Sigmoid colon (tissue), 7 donors: ENCODE results near the gene RANBP1. TPM values are rescaled to one million over a fixed set of nuclear protein-coding genes. Genes with fewer than 3 reads are reported as not detected.

Experiments used
- DNase-seq: peaks from one replicate; pipeline ENCODE4 v3.0.0-alpha.2; 2019
- H3K27ac ChIP-seq, 4 donors: fragments of 200-600 bp; sonication (generic); one replicate each; pipeline ENCODE4 v1.5.1; 2016 to 2019; ENCODE audit warnings: mild to moderate bottlenecking in 1 of 4
- H3K27me3 ChIP-seq, 3 donors: fragments of 200-600 bp; sonication (generic); one replicate each; pipeline ENCODE4 v1.5.1; 2019; ENCODE audit warnings: mild to moderate bottlenecking in 1 of 3
- H3K36me3 ChIP-seq, 4 donors: fragments of 200-600 bp; sonication (generic); one replicate each; pipeline ENCODE4 v1.5.1; 2016 to 2019
- H3K4me1 ChIP-seq, 4 donors: fragments of 200-600 bp; sonication (generic); one replicate each; pipeline ENCODE4 v1.5.1; 2017 to 2019
- H3K4me3 ChIP-seq, 4 donors: fragments of 200-600 bp; sonication (generic); one replicate each; pipeline ENCODE4 v1.5.1; 2017 to 2019; ENCODE audit warnings: mild to moderate bottlenecking in 2 of 4, moderate library complexity in 1 of 4
- H3K9me3 ChIP-seq, 4 donors: fragments of 200-600 bp in 3 of 4; sonication (generic) in 3 of 4; one replicate each; pipeline versions ENCODE4 v1.5.1 to v1.6.1; 2013 to 2019
- CTCF ChIP-seq, 4 experiments: fragments of 450-650 bp in 3 of 4; fragments of 200-600 bp in 1 of 4; IDR thresholded peaks; one replicate each; pipeline ENCODE4 v1.5.1; 2016 to 2019; ENCODE audit warnings: antibody characterized with exemption in 4 of 4, mild to moderate bottlenecking in 3 of 4, moderate library complexity in 2 of 4
- EP300 ChIP-seq, 4 donors: sonication (generic); formaldehyde crosslinking; IDR thresholded peaks; one replicate each; pipeline ENCODE4 v1.6.1; 2017; ENCODE audit warnings: antibody characterized with exemption in 4 of 4
- POLR2A ChIP-seq, 2 donors: fragments of 450-650 bp; IDR thresholded peaks; one replicate each; pipeline ENCODE4 v1.6.1; 2016; ENCODE audit warnings: antibody characterized with exemption in 2 of 2, mild to moderate bottlenecking in 2 of 2, moderate library complexity in 2 of 2
- POLR2AphosphoS5 ChIP-seq, 4 donors: sonication (generic); formaldehyde crosslinking; IDR thresholded peaks; one replicate each; pipeline ENCODE4 v1.6.1; 2017; ENCODE audit warnings: antibody characterized with exemption in 4 of 4
- WGBS, 2 donors: extraction: QIAGEN DNeasy Blood & Tissue Kit; methylation state at CpG; one replicate each; pipeline ENCODE4 v1.1.7; 2013; 5-methylcytosine and 5-hydroxymethylcytosine counted together
- intact Hi-C: fragments of 100-400 bp; cut with DNase I; formaldehyde crosslinking; loops from one replicate; pipeline ENCODE4 v1.15.1; 2023
- polyA plus RNA-seq, 3 donors: library from polyadenylated mRNA; stranded (reverse); fragments of 200-250 nt; gene quantifications; one replicate each; pipeline ENCODE4 v1.2.3, GENCODE V29; 2013
- total RNA-seq, 4 donors: library from RNA; depleted of rRNA; stranded (reverse); fragments of >200 nt; gene quantifications; one replicate each; pipeline ENCODE4 v1.1.0, GENCODE V29; 2016
- donor health status: healthy with polysubstance abuse.
- donor health status: Bipolar disorder and iron deficiency.
- donor health status: healthy.

The RANBP1 gene
- total and polyA plus RNA-seq, 7 donors: 67.9 to 194 (median 154) TPM

GRCh38 chr22:20148414-20148813 is 32.5 kb downstream of the RANBP1 start:
- Histone ChIP-seq H3K36me3 (peaks cover 0 to 16% (median 0%) of the 10 kb centered on the region in 4 donors), H3K4me3 (no peak overlapping the region), H3K27me3 (no peaks in the 10 kb centered on the region), H3K27ac (no peak overlapping the region), H3K4me1 (no peaks in the 10 kb centered on the region), H3K9me3 (no peaks in the 10 kb centered on the region)
- DNase-seq: no peak
- intact Hi-C loops: no loop called here
- TF ChIP-seq POLR2A (IDR thresholded peaks at IDR 0.05): no peak
- TF ChIP-seq EP300 (IDR thresholded peaks at IDR 0.05): no peak
- 89 to 91% methylated on average over 18 of the region's 18 CpGs for WGBS, 2 donors

- peaks cover 0 to 5% (median 4%) of the 10 kb centered on the region in 3 donors for H3K27me3 ChIP-seq
- 52 to 63% methylated on average over 32 of the region's 32 CpGs for WGBS, 2 donors
- DNase-seq: no peak
- intact Hi-C loops: no loop called here
- no peaks in the 10 kb centered on the region for H3K9me3 ChIP-seq
- H3K4me1 ChIP-seq: no peaks in the 10 kb centered on the region
- H3K36me3 ChIP-seq: peaks cover 0 to 7% (median 0%) of the 10 kb centered on the region in 4 donors
- H3K27ac ChIP-seq: no peak overlapping the region
- TF ChIP-seq EP300 (IDR thresholded peaks at IDR 0.05) (no peak), CTCF (IDR thresholded peaks at IDR 0.05) (no peak), POLR2AphosphoS5 (IDR thresholded peaks at IDR 0.05) (no peak), POLR2A (IDR thresholded peaks at IDR 0.05) (no peak)
- no peak overlapping the region for H3K4me3 ChIP-seq
These were observed 33.6 kb downstream of the RANBP1 start for GRCh38 chr22:20149257-20150250.

GRCh38 chr22:20150381-20151275 is 34.7 kb downstream of the RANBP1 start, which contains the start of gene CCDC188:
CCDC188 (minus strand) TSS chr22:20151055; CDS start chr22:20150986, 69 bp downstream.
- Histone ChIP-seq H3K27me3 (peaks cover 0 to 16% (median 14%) of the 10 kb centered on the region in 3 donors), H3K9me3 (no peaks in the 10 kb centered on the region), H3K4me1 (no peaks in the 10 kb centered on the region), H3K27ac (no peak within 1 kb of the TSS), H3K36me3 (peaks cover 0 to 2% (median 0%) of the 10 kb centered on the region in 4 donors), H3K4me3 (no peak within 1 kb of the TSS)
- TF ChIP-seq POLR2AphosphoS5 (IDR thresholded peaks at IDR 0.05) (no peak), CTCF (IDR thresholded peaks at IDR 0.05) (no peak), POLR2A (IDR thresholded peaks at IDR 0.05) (no peak), EP300 (IDR thresholded peaks at IDR 0.05) (no peak)
- intact Hi-C loops: no loop called here
- DNase-seq: no peak
- 44 to 62% methylated on average over 14 of the region's 14 CpGs for WGBS, 2 donors

GRCh38 chr22:20151276-20151588 is 35.3 kb downstream of the RANBP1 start:
- no peak for DNase-seq
- intact Hi-C loops: no loop called here
- Histone ChIP-seq H3K27ac (no peak overlapping the region), H3K9me3 (no peaks in the 10 kb centered on the region), H3K4me1 (no peaks in the 10 kb centered on the region), H3K27me3 (peaks cover 0 to 22% (median 14%) of the 10 kb centered on the region in 3 donors), H3K36me3 (no peaks in the 10 kb centered on the region), H3K4me3 (no peak overlapping the region)
- TF ChIP-seq CTCF (IDR thresholded peaks at IDR 0.05): no peak
- TF ChIP-seq EP300 (IDR thresholded peaks at IDR 0.05): no peak
- TF ChIP-seq POLR2A (IDR thresholded peaks at IDR 0.05): no peak
- no peak for TF ChIP-seq POLR2AphosphoS5 (IDR thresholded peaks at IDR 0.05)
- 82 to 94% methylated on average over 4 of the region's 4 CpGs for WGBS, 2 donors
